OCI-LY7 (cell line): ENCODE data around the gene COL23A1.

Experiments
- EZH2phosphoT487 ChIP-seq: fragments of 200-600 bp; sonication (generic); IDR thresholded peaks from 2 replicates; pipeline ENCODE4 v1.6.1; 2018; ENCODE audit warnings: low read depth, borderline replicate concordance, mild to moderate bottlenecking, mixed run types, antibody characterized with exemption, low read length, moderate library complexity, mixed read lengths
- TF ChIP-seq, protein P1 (sequence below): fragments of 200-600 bp; sonication (generic); conservative IDR thresholded peaks from 2 replicates; pipeline ENCODE4 v1.5.1; 2014; ENCODE audit warnings: mild to moderate bottlenecking, antibody characterized with exemption, low read length, moderate library complexity, mixed read lengths

DNA sequence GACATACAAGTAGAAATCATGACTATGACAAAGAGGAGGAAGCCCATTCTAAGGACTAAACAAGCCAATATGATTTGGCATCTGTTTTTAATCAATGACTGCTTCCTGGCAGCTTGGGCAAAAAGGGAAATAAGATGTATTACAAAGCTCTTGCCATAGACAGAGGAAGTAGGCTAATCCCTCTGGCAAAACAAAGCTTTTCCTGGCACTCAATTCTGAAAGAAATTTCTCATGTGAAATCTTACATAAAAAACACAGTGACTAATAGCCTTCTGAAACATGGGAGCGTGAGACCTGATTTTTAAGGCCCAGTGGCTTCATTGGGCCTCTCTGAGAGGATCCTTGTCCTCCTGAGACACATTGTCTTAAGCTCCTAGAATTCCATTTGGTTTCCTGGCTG lies 93.6 kb downstream of the COL23A1 start:
- no peak for TF ChIP-seq EZH2phosphoT487
- TF ChIP-seq, protein P1, sequence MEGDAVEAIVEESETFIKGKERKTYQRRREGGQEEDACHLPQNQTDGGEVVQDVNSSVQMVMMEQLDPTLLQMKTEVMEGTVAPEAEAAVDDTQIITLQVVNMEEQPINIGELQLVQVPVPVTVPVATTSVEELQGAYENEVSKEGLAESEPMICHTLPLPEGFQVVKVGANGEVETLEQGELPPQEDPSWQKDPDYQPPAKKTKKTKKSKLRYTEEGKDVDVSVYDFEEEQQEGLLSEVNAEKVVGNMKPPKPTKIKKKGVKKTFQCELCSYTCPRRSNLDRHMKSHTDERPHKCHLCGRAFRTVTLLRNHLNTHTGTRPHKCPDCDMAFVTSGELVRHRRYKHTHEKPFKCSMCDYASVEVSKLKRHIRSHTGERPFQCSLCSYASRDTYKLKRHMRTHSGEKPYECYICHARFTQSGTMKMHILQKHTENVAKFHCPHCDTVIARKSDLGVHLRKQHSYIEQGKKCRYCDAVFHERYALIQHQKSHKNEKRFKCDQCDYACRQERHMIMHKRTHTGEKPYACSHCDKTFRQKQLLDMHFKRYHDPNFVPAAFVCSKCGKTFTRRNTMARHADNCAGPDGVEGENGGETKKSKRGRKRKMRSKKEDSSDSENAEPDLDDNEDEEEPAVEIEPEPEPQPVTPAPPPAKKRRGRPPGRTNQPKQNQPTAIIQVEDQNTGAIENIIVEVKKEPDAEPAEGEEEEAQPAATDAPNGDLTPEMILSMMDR: no peak
